Stimulated activated naive CD4-positive, alpha-beta T cell (primary cell): ENCODE results near the gene PLCL2.
A peak's percentile ranks its signal among the peaks of the same experiment; 100 is the strongest.

Source experiments
- DNase-seq, 6 experiments: peaks; one replicate each; lab custom pipeline; 2025; lab: John Stamatoyannopoulos, UW

PLCL2 gene

DNA sequence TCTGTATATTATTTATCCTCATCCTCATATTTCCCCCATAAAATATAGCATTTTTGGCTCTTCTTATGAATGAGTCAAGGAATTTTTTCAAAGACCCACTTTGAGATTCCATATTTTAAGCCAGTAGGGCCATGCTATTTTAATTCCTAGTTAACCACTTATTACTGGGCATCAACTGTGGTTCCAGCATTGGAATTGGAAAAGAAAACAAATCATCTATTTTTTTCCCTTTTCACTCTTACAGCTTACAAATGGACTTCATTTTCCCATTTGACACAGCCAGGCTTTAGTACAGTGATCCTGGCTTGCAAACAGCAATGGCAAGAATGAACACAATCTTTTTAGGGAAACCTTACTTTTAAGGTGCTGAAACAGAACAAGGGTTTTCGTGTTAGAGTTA is 19.4 kb upstream of the PLCL2 start:
- no peak for DNase-seq

DNA sequence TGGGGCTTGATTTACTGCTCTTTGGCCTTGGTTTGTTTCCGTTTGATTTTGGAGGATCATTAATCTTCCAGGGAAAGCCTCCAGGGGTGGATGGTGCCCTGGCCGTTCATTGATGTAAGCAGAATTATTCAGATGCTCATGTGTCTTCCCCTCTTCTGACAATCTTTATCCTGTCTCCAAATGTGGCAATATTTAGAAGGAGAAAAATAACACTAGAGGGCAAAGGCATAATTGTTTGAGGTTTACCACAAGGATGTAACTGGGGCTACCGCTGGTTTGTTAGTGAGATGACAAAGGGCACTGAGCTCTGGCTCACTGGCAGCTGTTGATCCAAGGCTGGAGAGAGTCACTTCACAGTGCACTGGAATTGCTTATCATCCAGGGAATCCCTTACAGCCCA is 18.2 kb upstream of the PLCL2 start:
- DNase-seq = peak in 1 of 6 experiments; percentile 8

DNA sequence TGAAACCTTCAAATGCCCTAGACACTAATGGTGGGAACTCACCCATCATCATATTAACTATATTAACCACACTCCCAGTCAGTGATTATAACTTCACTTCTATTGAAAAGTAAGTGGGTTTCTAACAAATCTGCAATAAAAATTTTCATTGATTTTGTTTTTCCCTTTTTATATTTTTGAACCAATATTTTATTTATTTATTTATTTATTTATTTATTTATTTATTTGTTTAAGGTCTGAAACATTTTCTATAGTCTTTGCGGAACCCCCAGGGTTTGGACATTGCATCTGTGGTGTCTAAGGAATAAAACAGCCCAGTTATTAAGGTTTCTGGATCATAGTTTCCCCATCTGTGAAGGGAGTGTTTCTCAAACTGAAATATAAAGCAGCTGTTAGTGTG is 16.2 kb upstream of the PLCL2 start:
- no peak for DNase-seq

DNA sequence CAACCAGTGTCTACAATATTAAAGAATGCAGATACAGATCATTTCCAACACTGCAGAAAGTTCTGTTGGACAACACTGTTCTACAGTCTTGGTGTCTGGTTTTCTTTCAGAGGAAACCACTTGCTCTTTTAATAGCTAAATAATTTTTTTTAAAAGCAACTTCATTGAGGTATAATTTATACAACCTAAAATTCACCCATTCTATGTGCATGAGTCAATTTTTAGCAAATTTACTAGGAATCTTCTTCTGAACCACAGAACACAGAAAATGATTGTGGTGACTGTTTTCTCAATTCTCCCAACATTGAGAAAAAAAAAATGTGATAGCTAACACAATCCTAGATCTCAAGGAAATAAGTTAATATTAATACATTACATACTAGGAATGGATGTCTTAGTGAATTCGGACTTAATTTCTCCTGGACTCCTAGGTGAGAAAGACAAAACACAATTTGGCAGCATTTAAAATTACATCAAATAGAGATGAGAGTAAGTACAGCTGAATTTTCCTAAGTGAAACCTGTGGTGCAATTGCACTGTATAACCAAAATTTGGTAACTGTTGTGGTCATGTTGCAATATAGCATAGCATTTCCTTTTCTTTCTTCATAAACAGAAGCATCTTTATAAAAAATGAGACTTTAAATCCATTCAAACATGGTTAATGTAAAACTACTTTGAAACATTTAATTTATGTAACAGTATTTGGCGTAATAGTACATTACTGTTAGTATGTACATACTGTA is 15.3 kb upstream of the PLCL2 start:
- DNase-seq = no peak

DNA sequence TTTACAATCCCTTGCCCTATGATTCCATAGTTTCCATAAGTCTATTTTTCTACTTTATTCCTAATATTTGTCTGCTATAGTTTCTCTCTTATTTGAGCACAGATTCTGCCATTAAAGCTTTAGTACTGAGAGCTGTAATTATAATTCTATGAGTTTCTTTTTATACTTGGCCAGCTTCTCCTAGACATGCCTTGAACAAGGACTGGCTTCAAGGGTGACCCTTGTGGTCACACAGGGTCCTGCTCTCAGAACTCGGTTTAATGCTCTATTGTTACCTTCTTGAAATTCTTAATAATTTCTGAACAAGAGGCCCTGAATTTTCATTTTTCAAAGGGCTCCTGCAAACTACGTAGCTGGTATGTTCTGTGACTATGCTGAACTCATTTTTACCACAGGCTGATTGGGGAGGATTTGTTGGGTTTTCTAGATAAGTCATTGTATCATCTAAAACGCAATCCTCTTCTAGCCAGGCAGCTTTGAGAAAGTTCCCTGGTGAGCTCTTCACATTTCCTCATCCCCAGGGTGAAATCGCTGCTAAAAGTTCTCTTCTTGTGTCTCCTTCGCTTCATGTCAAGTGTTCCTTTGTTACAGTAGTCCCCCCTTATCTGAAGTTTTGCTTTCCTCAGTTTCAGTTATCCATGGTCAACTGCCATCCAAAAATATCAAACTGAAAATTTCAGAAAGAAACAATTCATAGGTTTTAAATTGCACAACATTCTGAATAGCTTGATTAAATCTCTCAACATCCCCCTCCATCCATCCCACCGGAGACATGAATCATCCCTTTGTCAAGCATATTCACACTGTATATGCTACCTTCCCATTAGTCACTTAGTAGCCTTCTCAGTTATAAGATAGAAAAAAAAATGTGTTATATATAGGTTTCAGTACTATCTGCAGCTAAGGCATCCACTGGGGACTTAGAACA is 12.6 kb upstream of the PLCL2 start:
- no peak for DNase-seq

DNA sequence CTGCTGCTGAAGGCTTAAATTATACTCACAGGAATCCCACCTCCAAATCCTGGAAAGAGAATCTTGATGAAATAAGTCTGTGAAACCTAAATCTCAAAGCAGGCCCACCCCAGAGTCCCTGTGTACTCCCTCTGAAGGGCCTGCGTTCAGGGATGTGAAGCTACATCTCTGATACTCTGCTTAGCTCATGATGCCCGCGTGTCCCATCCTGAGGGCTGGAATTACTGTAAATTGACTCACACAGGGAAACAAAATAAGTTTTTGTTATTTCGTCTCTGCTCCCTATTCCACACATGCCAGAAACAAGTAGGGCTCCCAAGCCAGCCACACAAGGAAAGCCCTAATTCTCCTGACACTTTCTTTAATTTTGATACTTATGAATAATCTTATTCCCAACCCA is 10.9 kb upstream of the PLCL2 start:
- DNase-seq = no peak

DNA sequence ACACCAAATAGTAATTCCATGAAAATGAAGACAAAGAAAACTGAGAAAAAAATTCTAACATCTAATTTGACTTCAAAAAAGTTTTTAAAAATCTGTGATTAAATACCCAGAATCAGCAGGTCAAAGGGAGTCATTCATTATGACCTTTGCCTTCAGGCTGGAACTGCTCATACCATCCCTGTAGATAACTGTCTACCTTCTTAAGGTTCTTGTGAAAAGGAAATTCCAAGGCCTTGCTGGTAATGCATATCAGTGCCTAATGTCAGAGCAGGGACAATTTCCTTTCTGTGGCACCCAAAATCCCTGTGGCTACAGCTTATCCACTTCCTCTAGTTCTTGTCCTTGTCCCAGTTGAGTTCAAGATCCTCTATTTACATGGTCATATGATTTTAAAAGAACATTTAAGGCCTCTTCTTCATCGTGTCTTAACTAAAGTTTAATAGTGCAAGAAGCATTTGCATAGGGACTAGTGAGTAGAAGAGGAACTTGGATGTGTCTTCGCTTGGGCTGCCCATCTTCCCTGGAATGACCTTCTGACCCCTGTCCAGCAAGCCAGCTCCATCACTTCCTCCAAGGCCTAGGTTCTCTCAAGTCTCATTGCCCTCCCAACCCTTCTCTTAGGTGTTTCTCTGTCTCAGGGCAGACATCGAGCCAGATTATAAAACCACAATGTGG is 8.7 kb upstream of the PLCL2 start:
- DNase-seq = no peak

DNA sequence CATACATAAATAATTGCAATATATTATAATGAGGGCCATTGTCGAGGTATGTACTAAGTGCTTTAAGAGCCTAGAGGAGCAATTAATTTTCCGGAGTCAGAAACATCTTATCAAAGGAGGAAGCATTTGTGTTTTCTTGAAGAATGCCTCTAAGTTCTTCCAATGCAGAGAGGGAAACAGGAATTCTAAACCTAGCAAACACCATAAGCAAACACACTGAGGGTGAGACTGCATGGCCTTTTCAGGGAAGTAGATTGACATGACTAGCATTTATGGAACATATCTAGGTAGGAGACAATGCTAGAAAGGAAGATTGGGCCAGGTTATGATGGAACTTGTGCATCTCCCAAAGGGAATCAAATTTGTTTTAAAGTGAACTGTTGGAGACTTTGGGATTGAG is 7.2 kb upstream of the PLCL2 start:
- no peak for DNase-seq

DNA sequence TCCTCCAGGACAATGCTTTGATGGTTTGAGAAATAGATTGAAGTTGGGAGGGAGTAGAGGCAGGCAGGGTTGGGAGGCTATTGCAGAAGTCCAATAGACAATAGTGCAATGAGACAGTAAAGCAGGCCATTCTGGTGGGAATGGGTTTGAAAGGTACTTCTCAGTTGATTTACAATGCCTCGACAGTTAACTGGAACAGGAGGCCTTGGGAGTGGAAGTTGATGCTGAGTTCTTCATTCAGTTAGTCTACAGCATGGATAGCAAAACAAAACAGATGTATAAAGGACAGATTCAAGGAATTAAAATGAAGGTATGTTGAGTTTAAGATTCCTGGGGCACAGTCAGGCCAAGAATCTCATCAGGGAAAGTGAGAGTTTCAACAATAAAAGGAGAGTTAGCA is 6.8 kb upstream of the PLCL2 start:
- no peak for DNase-seq

DNA sequence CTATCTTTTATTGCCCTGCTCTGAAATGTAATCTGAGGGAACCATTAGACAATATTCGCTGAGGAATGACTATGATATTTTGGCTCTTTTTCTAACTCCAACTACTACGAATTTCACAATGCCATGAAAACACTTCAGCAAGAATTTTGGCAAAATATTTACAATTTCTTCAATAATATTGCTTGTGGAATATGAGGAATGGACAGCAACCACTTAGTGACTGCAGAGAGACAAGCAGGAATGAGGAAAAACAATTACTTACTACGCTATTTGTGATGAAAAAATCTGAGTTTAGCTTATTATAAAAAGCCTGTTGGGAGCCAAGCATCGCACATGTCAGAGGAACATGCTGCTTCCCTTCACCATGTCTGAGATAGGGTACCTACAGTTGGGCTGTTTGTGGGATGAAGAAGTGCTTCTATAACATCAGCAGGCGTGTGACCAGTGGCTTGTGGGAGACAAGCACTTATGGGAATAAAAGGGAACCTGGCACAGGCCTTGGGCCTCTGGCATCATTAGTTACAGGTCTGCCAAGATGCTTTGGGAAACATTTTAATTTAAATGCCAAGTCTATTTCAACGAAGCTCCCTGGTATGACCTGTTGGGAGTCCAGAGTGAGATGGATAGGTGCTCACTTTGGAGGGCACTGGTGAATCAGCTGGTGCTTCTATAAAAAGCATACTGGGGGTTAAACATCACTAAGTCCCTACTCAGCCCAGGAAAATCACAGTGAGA is 2.7 kb upstream of the PLCL2 start:
- no peak for DNase-seq

DNA sequence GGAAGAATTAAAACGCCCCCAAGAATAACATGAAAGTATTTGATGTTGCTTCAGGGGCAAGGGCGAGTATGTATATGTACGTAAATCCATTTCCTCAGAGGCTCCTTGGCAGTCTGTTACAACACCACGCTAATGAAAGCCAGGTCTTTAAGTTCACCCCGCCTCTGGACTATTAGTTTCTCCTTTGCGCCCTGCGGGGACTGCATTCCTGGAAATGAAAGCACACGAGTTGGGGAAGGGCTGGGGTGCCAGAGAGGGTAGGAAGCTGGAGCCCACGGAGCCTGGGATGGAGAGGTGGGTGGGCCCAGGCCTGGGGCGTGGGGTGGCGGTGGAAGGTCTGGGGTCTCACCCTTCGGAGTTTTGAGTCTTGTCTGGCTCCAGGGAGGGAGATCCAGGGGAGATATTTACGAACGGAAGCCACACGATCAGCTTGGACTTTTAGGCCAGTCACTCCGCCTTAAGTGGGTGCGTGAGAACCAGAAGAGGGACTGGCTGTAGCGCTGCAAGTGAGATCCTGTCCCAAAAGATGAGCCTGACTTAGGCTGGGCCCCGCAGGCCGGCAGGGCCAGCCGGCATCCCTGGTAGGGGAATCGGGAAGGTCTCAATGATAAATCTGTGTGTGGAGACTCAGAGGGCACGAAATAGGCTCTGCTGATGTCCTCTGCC is 1.6 kb upstream of the PLCL2 start:
- DNase-seq = no peak

DNA sequence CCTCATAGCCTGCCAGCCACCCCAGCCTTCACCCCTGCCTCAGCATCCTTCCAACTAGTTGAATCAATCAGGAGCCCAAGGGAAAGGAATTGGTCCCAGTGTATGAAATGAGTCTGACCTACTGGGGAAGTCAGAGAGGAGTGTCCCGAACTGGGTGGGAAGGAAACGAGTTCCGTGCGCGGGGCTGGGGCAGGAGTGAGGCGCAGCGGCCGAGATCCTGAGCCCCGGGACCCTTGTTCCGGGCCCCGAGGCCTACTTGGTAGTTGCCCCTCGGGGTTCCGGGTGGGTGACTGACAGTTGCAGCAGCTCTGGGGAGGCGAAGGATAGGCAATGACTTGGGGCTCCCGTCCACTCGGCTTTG is 1.1 kb upstream of the PLCL2 start:
- no peak for DNase-seq

DNA sequence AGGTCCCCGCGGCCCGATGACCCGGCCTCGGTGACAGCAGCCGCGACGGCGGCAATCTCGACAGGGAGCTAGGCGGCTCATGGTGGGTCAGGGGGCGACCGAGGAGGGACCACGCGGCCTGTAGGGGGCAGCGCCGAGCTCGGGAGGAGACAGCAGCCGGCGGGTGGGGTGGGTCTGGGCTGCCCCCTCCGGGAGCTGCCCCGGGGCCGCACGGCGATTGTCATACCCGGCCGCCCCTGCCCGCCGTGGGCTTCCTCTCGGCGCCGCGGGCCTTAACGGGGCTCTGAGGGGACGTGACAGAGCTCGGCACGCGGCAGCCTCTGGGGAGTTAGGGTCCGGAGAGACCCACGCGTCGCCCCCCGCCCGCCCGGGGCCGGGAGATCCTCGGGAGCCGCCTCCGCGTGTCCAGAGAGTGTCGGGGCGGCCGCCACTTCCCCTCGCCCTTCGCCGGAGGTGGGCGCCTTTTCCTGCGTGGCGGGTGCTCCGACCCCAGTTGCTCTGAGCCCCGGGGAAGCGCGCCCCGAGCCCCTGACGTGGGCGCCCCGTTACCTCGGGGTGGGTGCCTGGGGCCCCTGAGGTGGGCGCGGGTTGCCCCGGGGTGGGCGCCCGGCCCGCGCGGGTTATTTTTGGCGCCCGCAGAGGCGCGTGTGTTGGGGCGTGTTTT is 539 bp upstream of the PLCL2 start:
- peak; percentile 39 to 79 (median 62) for DNase-seq

DNA sequence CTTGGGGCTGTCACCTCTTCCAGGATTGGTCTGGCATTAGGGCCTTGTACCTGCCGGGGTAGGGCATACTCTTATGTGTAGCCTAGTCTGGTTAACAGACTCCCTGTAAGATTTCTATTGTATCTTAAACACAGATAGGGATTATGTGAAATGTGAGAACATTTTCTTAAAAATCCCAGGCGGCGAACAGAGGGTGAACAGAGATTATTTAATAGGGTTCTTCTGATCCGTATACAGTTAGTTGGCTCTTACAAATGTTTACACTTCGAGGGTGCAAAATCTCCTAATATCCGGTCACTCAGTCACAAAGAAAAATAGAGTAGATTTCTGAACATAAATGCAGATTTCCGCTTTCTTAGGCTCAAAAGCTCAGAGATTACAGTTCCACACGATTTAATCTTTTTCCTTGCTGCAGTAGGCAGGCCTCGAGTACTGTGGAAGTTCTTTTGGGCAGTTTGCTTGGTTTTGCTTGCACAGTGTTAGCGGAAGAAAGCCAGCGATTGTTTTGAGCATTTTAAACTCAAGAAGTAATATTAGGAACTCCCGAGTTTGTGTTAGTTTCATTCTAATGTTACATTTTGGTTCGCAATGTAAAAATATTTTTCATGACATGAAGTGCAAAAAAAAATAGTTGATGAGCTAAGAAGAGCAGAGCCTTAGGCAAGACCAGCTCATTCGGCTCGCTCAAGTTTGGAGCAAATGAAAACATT is 993 bp downstream of the PLCL2 start:
- peak in 2 of 6 experiments; percentile 27 to 52 for DNase-seq

DNA sequence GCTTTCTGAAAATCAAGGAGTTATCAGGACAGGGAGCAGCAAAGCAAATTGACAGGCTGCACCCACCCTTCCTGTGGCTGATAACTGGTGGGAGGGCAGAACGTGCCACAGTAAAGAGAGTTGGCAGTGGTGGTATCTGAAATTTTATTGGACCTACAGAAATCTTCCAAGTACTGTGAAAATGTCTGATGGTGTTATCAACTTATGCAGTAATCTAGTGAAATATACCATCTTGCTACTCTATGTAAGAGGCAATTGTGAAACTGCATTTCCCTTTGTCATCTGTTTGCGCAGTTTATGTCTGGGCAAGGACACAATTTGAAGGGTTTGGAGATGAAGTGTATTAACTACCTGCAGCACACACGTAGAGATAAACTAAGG is 1.5 kb downstream of the PLCL2 start:
- peak in 2 of 6 experiments; percentile 30 to 41 for DNase-seq

DNA sequence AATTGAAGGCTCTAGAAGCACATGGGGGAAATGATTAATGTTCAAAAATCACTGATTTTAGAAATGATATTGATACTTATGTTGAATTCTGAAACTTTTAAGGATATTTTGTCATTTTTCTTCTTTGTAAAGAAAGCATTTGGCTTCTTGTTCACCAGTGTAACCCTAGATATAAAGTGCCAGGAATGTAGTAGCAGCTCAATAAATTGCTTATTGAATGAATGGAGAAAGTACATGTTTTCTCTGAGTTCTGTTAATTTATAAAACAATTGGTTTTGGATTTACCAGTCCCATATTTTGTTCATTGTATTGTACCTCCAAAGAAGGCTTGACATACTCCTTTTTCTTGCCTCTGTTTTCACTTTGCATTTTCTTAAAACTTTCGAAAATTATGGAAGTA is 2.4 kb downstream of the PLCL2 start:
- DNase-seq = no peak

DNA sequence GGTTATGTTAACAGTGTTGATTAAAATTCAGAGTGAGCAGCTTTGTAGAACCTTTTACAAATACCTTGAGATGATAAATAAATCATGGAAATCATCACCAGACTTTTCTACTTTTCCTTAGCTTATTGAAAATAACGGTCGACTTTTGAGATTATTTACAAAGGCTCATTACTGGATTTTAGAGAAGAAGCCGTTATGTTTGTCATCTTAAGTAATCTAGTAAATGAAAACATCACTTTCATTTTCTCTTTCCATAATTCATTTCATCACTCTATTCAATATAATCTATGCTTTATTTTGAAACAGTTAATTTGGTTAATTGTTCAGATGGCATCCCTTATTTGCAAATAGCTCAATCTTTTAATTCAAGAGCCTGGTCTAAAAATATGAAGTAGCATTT is 3.6 kb downstream of the PLCL2 start:
- DNase-seq = no peak

DNA sequence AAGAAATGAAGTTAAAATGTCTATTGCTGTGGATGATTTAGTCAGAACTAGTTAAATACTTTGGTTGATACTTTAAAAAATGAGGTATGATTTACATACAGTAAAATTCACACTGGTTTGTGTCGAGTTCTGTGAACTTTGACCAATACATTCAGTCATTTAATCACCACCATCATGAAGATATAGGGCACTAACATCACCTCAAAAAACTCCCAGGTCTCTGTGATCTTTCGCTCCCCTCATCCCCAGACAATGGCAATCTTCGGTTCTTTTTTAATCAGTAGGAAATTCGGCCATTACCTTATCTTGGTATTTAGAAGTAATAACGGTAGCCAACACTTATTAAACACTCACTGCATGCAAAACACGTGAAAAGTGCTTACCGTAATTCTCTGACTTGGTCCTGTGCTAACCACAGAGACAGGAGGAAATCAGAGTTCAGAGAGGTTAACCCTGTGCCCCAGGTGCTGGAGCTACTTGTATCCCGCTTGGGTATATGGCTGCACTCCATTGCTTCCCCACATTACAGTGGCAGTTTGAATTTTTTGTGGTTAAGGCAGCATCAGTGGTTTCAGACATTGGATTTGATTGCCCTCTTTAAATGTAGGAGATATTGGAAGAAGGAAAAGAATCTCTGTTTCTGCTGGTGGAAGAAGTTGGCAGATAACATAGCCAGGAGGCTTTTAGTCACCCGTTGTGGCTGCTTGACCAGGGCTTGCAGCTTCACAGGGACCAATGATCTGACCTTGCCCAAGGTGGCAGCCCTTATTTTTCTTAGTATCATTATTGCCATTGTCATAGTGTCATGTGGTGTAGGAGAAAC is 4.2 kb downstream of the PLCL2 start:
- DNase-seq = peak in 3 of 6 experiments; percentile 16 to 31 (median 24)

DNA sequence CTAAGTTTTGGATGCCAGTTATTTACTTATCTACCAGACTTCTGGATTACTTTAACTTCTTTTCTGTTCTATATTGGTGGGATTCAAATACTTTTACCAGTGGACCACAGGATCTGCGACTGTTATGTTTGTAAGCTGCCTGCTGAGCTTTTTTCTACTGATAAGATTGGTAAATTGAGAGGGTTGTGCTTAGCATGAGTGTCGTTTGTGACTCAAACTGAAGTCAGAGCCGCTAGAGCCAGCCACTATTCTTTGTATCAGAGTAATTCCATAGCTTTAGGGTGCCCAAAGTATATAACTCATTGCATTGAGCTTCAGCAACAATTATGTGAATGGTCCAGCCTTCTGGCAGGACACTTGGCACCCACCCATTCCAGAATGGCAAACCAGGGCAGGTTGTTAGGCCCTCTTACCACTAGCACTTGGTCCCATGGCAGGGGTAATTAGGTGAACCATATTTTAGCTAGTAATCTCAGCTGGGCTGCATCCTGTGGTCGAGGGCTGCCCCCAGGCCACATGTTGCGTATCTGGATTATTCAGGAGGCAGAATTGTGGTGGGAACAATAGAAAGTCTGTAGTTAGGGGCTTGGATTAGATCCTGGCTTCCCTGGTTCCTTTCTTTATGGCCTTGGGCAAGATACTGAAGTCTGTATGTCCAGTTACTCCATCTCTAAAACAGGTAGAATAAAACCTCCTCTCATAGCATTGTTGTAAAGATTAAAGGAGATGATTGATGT is 6.0 kb downstream of the PLCL2 start:
- no peak for DNase-seq
